Activated T-helper 1 cell treated with anti-CD3 and anti-CD28 coated beads, Interleukin-12 subunit alpha, Interleukin-12 subunit beta, Interleukin-2, Interleukin-4 antibody, amounts not matched to agents 30 ng/mL and 10 ng/mL and 1 ng/mL, durations not matched to agents 14 hours and 24 hours and 36 hours (primary cell): Measurements from ENCODE around the gene NPL. TPM values are rescaled to one million over a fixed set of nuclear protein-coding genes. Genes with fewer than 3 reads are reported as not detected.
A peak's percentile ranks its signal among the peaks of the same experiment; 100 is the strongest.

Experiments
- DNase-seq: peaks from one replicate; pipeline ENCODE4 v3.0.0; 2021; ENCODE audit warnings: low spot score
- H3K27ac Mint-ChIP-seq: one replicate; pipeline ENCODE4 v1.8.0; 2021; ENCODE audit warnings: mild to moderate bottlenecking, mixed read lengths
- H3K27me3 Mint-ChIP-seq: one replicate; pipeline ENCODE4 v1.8.0; 2022; ENCODE audit warnings: mild to moderate bottlenecking, moderate library complexity, mixed read lengths; ENCODE audit not compliant: insufficient read depth
- H3K36me3 Mint-ChIP-seq: one replicate; pipeline ENCODE4 v1.8.0; 2021; ENCODE audit warnings: low read depth, mixed read lengths
- H3K4me1 Mint-ChIP-seq: one replicate; pipeline ENCODE4 v1.8.0; 2021; ENCODE audit warnings: low read depth, mixed read lengths
- H3K4me3 Mint-ChIP-seq: one replicate; pipeline ENCODE4 v1.8.0; 2021; ENCODE audit warnings: mild to moderate bottlenecking, moderate library complexity, mixed read lengths
- H3K9me3 Mint-ChIP-seq: one replicate; pipeline ENCODE4 v1.8.0; 2021; ENCODE audit warnings: mixed read lengths
- intact Hi-C: fragments of 100-400 bp; cut with micrococcal nuclease; formaldehyde crosslinking; loops from one replicate; pipeline ENCODE4 v1.15.1; 2024
- total RNA-seq: library from RNA; stranded (reverse); gene quantifications from 2 replicates; pipeline ENCODE4 v1.2.3, GENCODE V29; 2022

NPL gene
- total RNA-seq, 1 donor from 2014 or later, result 6.9 TPM

DNA sequence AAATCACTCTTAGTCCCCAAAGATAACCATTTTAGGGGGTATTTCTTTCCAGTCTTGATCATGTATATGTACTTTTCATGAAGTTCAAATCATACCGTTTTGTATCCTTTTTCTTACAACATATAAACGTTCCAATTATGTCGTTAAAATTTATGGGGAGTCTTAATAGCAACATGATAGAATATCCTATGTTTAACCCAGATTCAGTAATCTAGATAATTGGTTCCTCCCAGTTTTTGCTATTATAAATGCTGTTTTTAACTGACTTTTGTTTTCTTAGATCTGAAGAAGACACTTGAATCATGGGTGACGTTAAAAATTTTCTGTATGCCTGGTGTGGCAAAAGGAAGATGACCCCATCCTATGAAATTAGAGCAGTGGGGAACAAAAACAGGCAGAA, 52.7 kb downstream of the NPL start:
- Mint-ChIP-seq H3K4me1 (peaks cover 69% of the 10 kb centered on the region), H3K36me3 (peaks cover 60% of the 10 kb centered on the region), H3K9me3 (no peaks in the 10 kb centered on the region), H3K27ac (peak overlapping the region; percentile 37), H3K27me3 (no peaks in the 10 kb centered on the region), H3K4me3 (peak overlapping the region; percentile 94)
- DNase-seq, result no peak
- intact Hi-C loops, result loop anchor here (10.0 kb wide), 2 partner anchors 793 to 817 kb away; partner anchors contain the start of gene ARPC5

DNA sequence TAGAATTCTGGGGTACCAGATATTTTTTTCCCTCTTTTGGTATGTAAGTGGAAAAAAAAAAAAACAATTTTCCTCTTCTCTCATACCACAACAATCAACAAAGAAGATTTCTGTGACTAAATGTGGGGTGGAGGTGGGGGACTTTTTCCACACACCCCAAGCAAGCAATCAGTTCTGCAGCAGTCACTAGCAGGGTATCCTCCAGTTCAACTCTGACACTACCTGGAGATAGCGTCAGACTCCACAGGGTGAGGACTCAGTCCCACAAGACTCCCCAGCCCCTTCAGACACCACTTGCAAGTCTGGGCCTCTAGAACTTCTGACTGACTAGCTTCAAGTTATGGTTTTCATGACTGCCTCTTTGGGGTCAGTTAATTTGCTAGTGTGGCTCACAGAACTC, 55.8 kb downstream of the NPL start:
- no peaks in the 10 kb centered on the region for H3K27me3 Mint-ChIP-seq
- no peaks in the 10 kb centered on the region for H3K9me3 Mint-ChIP-seq
- H3K27ac Mint-ChIP-seq, result peak overlapping the region; percentile 85
- peaks cover 90% of the 10 kb centered on the region for H3K4me1 Mint-ChIP-seq
- no peak for DNase-seq
- peaks cover 81% of the 10 kb centered on the region for H3K36me3 Mint-ChIP-seq
- peak overlapping the region; percentile 54 for H3K4me3 Mint-ChIP-seq
- intact Hi-C loops, result loop anchor here (1.0 to 10.0 kb wide), 4 partner anchors 17 to 821 kb away; partner anchors contain the start of gene ARPC5

- peaks cover 78% of the 10 kb centered on the region for H3K36me3 Mint-ChIP-seq
- H3K27me3 Mint-ChIP-seq, result no peaks in the 10 kb centered on the region
- peaks cover 88% of the 10 kb centered on the region for H3K4me1 Mint-ChIP-seq
- intact Hi-C loops, result loop anchor here (1.0 to 10.0 kb wide), 4 partner anchors 16 to 821 kb away; partner anchors contain the start of gene ARPC5
- no peaks in the 10 kb centered on the region for H3K9me3 Mint-ChIP-seq
- peak overlapping the region; percentile 54 for H3K4me3 Mint-ChIP-seq
- no peak for DNase-seq
- H3K27ac Mint-ChIP-seq, result peak overlapping the region; percentile 85
These were observed 56.3 kb downstream of the NPL start for GRCh38 chr1:182845894-182846293.

- Mint-ChIP-seq H3K36me3 (peaks cover 80% of the 10 kb centered on the region), H3K9me3 (no peaks in the 10 kb centered on the region), H3K4me3 (no peak overlapping the region), H3K4me1 (peaks cover 78% of the 10 kb centered on the region), H3K27me3 (no peaks in the 10 kb centered on the region), H3K27ac (peak overlapping the region; percentile 32)
- intact Hi-C loops, result loop anchor here (10.0 kb wide), 2 partner anchors 788 to 822 kb away; partner anchors contain the start of gene ARPC5
- DNase-seq, result no peak
These were observed 57.5 kb downstream of the NPL start for GRCh38 chr1:182847105-182847504.

DNA sequence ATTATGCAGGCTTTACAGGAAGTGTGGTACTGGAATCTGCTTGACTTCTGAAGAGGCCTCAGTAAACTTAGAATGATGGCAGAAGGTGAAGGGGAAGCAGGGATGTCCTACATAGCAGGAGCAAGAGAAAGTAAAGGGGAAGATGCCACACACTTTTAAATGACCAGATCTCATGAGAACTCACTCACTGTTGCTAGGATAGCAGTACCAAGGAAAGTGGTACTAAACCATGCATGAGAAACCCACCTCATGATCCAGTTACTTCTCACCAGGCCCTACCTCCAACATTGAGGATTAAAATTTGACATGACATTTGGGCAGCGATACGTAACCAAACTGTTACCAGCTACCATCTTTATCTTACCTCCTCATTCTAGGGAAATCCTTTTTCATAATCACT, 59.2 kb downstream of the NPL start:
- DNase-seq, result no peak
- H3K4me1 Mint-ChIP-seq, result peaks cover 74% of the 10 kb centered on the region
- H3K9me3 Mint-ChIP-seq, result no peaks in the 10 kb centered on the region
- intact Hi-C loops, result loop anchor here (1.0 to 10.0 kb wide), 4 partner anchors 8 to 824 kb away; partner anchors contain the start of gene ARPC5
- no peak overlapping the region for H3K4me3 Mint-ChIP-seq
- peak overlapping the region; percentile 40 for H3K27ac Mint-ChIP-seq
- H3K36me3 Mint-ChIP-seq, result peaks cover 80% of the 10 kb centered on the region
- no peaks in the 10 kb centered on the region for H3K27me3 Mint-ChIP-seq

GRCh38 chr1:182850319-182850718, 60.7 kb downstream of the NPL start:
- H3K4me3 Mint-ChIP-seq, result no peak overlapping the region
- H3K27ac Mint-ChIP-seq, result no peak overlapping the region
- H3K4me1 Mint-ChIP-seq, result peaks cover 58% of the 10 kb centered on the region
- H3K36me3 Mint-ChIP-seq, result peaks cover 79% of the 10 kb centered on the region
- no peaks in the 10 kb centered on the region for H3K27me3 Mint-ChIP-seq
- no peak for DNase-seq
- intact Hi-C loops, result no loop called here
- H3K9me3 Mint-ChIP-seq, result no peaks in the 10 kb centered on the region

GRCh38 chr1:182851825-182852224, 62.3 kb downstream of the NPL start:
- Mint-ChIP-seq H3K27ac (no peak overlapping the region), H3K4me3 (no peak overlapping the region), H3K9me3 (no peaks in the 10 kb centered on the region), H3K27me3 (no peaks in the 10 kb centered on the region), H3K36me3 (peaks cover 73% of the 10 kb centered on the region), H3K4me1 (peaks cover 44% of the 10 kb centered on the region)
- no peak for DNase-seq
- intact Hi-C loops, result no loop called here

DNA sequence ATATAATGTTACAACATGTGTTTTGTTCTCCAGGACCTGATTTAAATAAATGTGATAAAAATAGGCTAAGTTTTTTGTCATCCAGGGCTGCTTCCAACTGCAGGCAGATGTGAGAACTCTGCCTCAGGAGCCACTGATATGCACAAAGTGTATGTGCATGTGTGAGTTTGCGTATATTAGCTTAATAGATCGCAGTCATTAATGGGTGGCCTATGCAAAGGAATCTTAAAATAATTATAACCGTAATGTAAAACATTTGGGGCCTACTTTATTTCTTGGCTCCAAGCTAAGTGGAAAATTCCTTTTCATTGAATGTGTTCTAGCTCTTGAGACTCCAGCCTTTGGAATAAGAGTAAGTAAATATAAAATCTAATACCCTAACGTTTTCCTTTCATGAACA, 66.3 kb downstream of the NPL start:
- Mint-ChIP-seq H3K9me3 (no peaks in the 10 kb centered on the region), H3K27ac (no peak overlapping the region), H3K4me1 (peaks cover 14% of the 10 kb centered on the region), H3K4me3 (no peak overlapping the region), H3K36me3 (peaks cover 73% of the 10 kb centered on the region), H3K27me3 (no peaks in the 10 kb centered on the region)
- intact Hi-C loops, result no loop called here
- no peak for DNase-seq

DNA sequence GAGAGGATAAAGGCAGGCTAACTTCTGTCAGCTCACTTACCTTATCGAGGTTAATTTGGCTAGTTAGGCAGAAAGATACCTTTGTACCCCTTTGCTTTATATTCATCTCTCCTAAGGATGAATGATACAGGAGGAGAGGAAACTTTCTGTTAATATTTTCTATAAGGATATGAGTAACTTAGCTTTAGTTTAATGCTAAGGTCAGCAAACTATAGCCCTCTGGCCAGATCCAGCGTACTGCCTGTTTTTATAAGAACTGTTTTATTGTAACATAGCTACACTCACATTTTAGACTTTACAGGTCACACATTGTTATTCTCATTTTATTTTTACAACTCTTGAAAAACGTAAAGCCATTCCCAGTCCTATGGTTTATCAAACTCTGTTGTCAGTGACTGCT, 67.6 kb downstream of the NPL start:
- Mint-ChIP-seq H3K4me3 (no peak overlapping the region), H3K9me3 (no peaks in the 10 kb centered on the region), H3K27ac (peak overlapping the region; percentile 12), H3K27me3 (no peaks in the 10 kb centered on the region), H3K36me3 (peaks cover 75% of the 10 kb centered on the region), H3K4me1 (peaks cover 22% of the 10 kb centered on the region)
- intact Hi-C loops, result no loop called here
- DNase-seq, result no peak

GRCh38 chr1:182860658-182861057, 71.1 kb downstream of the NPL start:
- DNase-seq, result no peak
- intact Hi-C loops, result loop anchor here (10.0 kb wide), 1 partner anchor 664 kb away; no protein-coding TSS in a partner anchor
- Mint-ChIP-seq H3K27ac (no peak overlapping the region), H3K4me3 (no peak overlapping the region), H3K9me3 (no peaks in the 10 kb centered on the region), H3K27me3 (no peaks in the 10 kb centered on the region), H3K36me3 (peaks cover 70% of the 10 kb centered on the region), H3K4me1 (peaks cover 27% of the 10 kb centered on the region)

GRCh38 chr1:182861994-182862393, 72.4 kb downstream of the NPL start:
- H3K9me3 Mint-ChIP-seq, result no peaks in the 10 kb centered on the region
- intact Hi-C loops, result loop anchor here (1.0 to 10.0 kb wide), 3 partner anchors 15 to 663 kb away; no protein-coding TSS in a partner anchor
- H3K4me1 Mint-ChIP-seq, result peaks cover 35% of the 10 kb centered on the region
- H3K36me3 Mint-ChIP-seq, result peaks cover 74% of the 10 kb centered on the region
- H3K27me3 Mint-ChIP-seq, result no peaks in the 10 kb centered on the region
- DNase-seq, result no peak
- H3K27ac Mint-ChIP-seq, result peak overlapping the region; percentile 24
- no peak overlapping the region for H3K4me3 Mint-ChIP-seq

GRCh38 chr1:182862827-182863226, 73.3 kb downstream of the NPL start:
- intact Hi-C loops, result loop anchor here (1.0 to 10.0 kb wide), 3 partner anchors 14 to 662 kb away; no protein-coding TSS in a partner anchor
- H3K4me1 Mint-ChIP-seq, result peaks cover 35% of the 10 kb centered on the region
- no peaks in the 10 kb centered on the region for H3K9me3 Mint-ChIP-seq
- H3K36me3 Mint-ChIP-seq, result peaks cover 72% of the 10 kb centered on the region
- DNase-seq, result no peak
- no peaks in the 10 kb centered on the region for H3K27me3 Mint-ChIP-seq
- peak overlapping the region; percentile 24 for H3K27ac Mint-ChIP-seq
- no peak overlapping the region for H3K4me3 Mint-ChIP-seq

DNA sequence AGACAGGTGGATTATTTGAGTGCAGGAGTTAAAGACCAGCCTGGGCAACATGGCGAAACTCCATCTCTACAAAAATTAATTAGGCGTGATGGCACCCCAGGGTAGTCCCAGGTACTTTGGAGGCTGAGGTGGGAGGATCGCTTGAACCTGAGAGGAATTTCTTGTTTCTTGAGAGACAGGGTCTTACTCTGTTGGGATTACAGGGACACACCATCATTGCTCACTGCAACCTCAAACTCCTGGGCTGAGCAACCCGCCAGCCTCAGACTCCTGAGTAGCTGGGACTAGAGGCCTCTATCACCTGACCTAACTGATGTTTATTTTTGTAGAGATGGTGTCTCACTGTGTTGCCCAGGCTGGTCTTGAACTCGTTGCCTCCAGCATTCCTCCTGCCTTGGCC, 74.4 kb downstream of the NPL start:
- Mint-ChIP-seq H3K4me3 (no peak overlapping the region), H3K27me3 (no peaks in the 10 kb centered on the region), H3K4me1 (peaks cover 35% of the 10 kb centered on the region), H3K9me3 (no peaks in the 10 kb centered on the region), H3K36me3 (peaks cover 65% of the 10 kb centered on the region), H3K27ac (no peak overlapping the region)
- intact Hi-C loops, result loop anchor here (2.0 to 10.0 kb wide), 2 partner anchors 13 to 661 kb away; no protein-coding TSS in a partner anchor
- DNase-seq, result no peak
